SK-N-SH (cell line): ENCODE data around the gene A1CF. TPM values are rescaled to one million over a fixed set of nuclear protein-coding genes. Genes with fewer than 3 reads are reported as not detected.

Source experiments
- CTCF ChIA-PET: fragments of 300-600, 350-600 bp; formaldehyde crosslinking; extraction: SDS; loops from one replicate; lab custom pipeline; 2021; lab: Yijun Ruan, JAX
- POLR2A ChIA-PET: fragments of 350-600 bp; sonication (Branson Sonifier 250); formaldehyde crosslinking; extraction: SDS; loops from one replicate; lab custom pipeline; 2020; ENCODE audit warnings: antibody characterized with exemption, inconsistent platforms; lab: Yijun Ruan, JAX
- DNase-seq: peaks from one replicate; pipeline ENCODE4 v3.0.0; 2012
- H2AFZ ChIP-seq: fragments of 200-600 bp; sonication (generic); 2 replicates; pipeline ENCODE4 v1.8.1; 2016; ENCODE audit warnings: antibody characterized with exemption, mild to moderate bottlenecking, low read depth
- H3F3A ChIP-seq: fragments of 200-600 bp; sonication (generic); replicated peaks from 2 replicates; pipeline ENCODE3; 2016; ENCODE audit warnings: antibody characterized with exemption, mild to moderate bottlenecking; ENCODE audit not compliant: insufficient read depth
- H3K27ac ChIP-seq, 2 experiments: fragments of 200-500 bp in 1 of 2; fragments of 200-600 bp in 1 of 2; sonication (Bioruptor generic) in 1 of 2; sonication (generic), shearing (Covaris generic) in 1 of 2; 2 replicates each; pipeline versions ENCODE4 v1.5.1 to v1.6.1; 2014 to 2016; ENCODE audit warnings: low read depth in 2 of 2, inconsistent platforms in 1 of 2, low read length in 1 of 2, mild to moderate bottlenecking in 1 of 2, mixed read lengths in 1 of 2
- H3K27me3 ChIP-seq: fragments of 200-600 bp; sonication (generic), shearing (Covaris generic); 2 replicates; pipeline ENCODE4 v1.6.1; 2016; ENCODE audit warnings: mixed run types; ENCODE audit not compliant: insufficient read depth
- H3K36me3 ChIP-seq, 2 experiments: fragments of 200-500 bp in 1 of 2; fragments of 200-600 bp in 1 of 2; sonication (Bioruptor generic) in 1 of 2; sonication (generic) in 1 of 2; replicated peaks in 1 of 2; 2 replicates each; pipeline versions ENCODE3 to v1.5.1; 2014 to 2016; ENCODE audit warnings: low read length in 1 of 2, mild to moderate bottlenecking in 1 of 2; ENCODE audit not compliant: insufficient read depth in 2 of 2, control insufficient read depth in 1 of 2
- H3K4me1 ChIP-seq, 2 experiments: fragments of 200-500 bp in 1 of 2; fragments of 200-600 bp in 1 of 2; sonication (Bioruptor generic) in 1 of 2; sonication (generic), shearing (Covaris generic) in 1 of 2; 2 replicates each; pipeline versions ENCODE4 v1.5.1 to v1.6.1; 2014 to 2016; ENCODE audit warnings: low read depth in 1 of 2, low read length in 1 of 2, mixed run types in 1 of 2; ENCODE audit not compliant: insufficient read depth in 2 of 2, control insufficient read depth in 1 of 2
- H3K4me2 ChIP-seq: fragments of 200-600 bp; sonication (generic), shearing (Covaris generic); 2 replicates; pipeline ENCODE4 v1.6.1; 2017; ENCODE audit warnings: mixed run types
- H3K4me3 ChIP-seq, 2 experiments: fragments of 200-500 bp in 1 of 2; fragments of 200-600 bp in 1 of 2; sonication (Bioruptor generic) in 1 of 2; sonication (generic), shearing (Covaris generic) in 1 of 2; 2 replicates each; pipeline versions ENCODE4 v1.5.1 to v1.8.1; 2014 to 2016; ENCODE audit warnings: low read depth in 2 of 2, inconsistent platforms in 1 of 2, low read length in 1 of 2, mild to moderate bottlenecking in 1 of 2, mixed read lengths in 1 of 2, moderate library complexity in 1 of 2
- H3K79me2 ChIP-seq: fragments of 200-600 bp; sonication (generic); 2 replicates; pipeline ENCODE4 v1.8.1; 2017; ENCODE audit warnings: mild to moderate bottlenecking; ENCODE audit not compliant: insufficient read depth
- H3K9ac ChIP-seq: fragments of 200-600 bp; sonication (generic); 2 replicates; pipeline ENCODE4 v1.6.1; 2017; ENCODE audit warnings: mixed run types
- H3K9me2 ChIP-seq: fragments of 200-600 bp; sonication (generic); 2 replicates; pipeline ENCODE4 v1.6.1; 2017; ENCODE audit warnings: mixed run types
- H3K9me3 ChIP-seq: fragments of 200-600 bp; sonication (generic); 2 replicates; pipeline ENCODE4 v1.6.1; 2017; ENCODE audit warnings: mixed run types, mild to moderate bottlenecking, moderate library complexity
- H4K20me1 ChIP-seq: fragments of 200-600 bp; sonication (generic); 2 replicates; pipeline ENCODE4 v1.6.1; 2017; ENCODE audit warnings: mild to moderate bottlenecking, mixed run types; ENCODE audit not compliant: insufficient read depth
- CHD2 ChIP-seq: fragments of 150-350 bp; IDR thresholded peaks from 2 replicates; pipeline ENCODE4 v1.6.1; 2018; ENCODE audit warnings: low read length; ENCODE audit not compliant: partially characterized antibody
- ELF1 ChIP-seq: IDR thresholded peaks from 2 replicates; pipeline ENCODE4 v1.4.0; 2012
- FOSL2 ChIP-seq: IDR thresholded peaks from 2 replicates; pipeline ENCODE4 v1.4.0; 2012; ENCODE audit warnings: low read depth, mild to moderate bottlenecking, moderate library complexity, borderline replicate concordance
- FOXJ3 ChIP-seq: sonication (generic); formaldehyde crosslinking; IDR thresholded peaks from 2 replicates; pipeline ENCODE4 v1.5.1; 2020; ENCODE audit warnings: mild to moderate bottlenecking, missing genetic modification reagents
- FOXM1 ChIP-seq: IDR thresholded peaks from 2 replicates; pipeline ENCODE4 v1.4.0; 2012; ENCODE audit warnings: low read depth, mild to moderate bottlenecking
- GATA2 ChIP-seq: sonication (generic); formaldehyde crosslinking; IDR thresholded peaks from 2 replicates; pipeline ENCODE4 v1.5.0; 2020; ENCODE audit warnings: mild to moderate bottlenecking, missing genetic modification reagents
- MEF2A ChIP-seq: IDR thresholded peaks from 2 replicates; pipeline ENCODE4 v1.4.0; 2012; ENCODE audit warnings: low read depth, borderline replicate concordance
- MXI1 ChIP-seq: IDR thresholded peaks from 2 replicates; pipeline ENCODE4 v1.6.1; 2012; ENCODE audit warnings: mild to moderate bottlenecking, low read depth, low read length, improper control_type of control experiment
- NFIC ChIP-seq: IDR thresholded peaks from 2 replicates; pipeline ENCODE4 v1.4.0; 2012; ENCODE audit warnings: borderline replicate concordance
- NRF1 ChIP-seq: IDR thresholded peaks from 2 replicates; pipeline ENCODE4 v1.6.1; 2012; ENCODE audit warnings: low read depth, mild to moderate bottlenecking, low read length
- POLR2AphosphoS5 ChIP-seq: IDR thresholded peaks from 2 replicates; pipeline ENCODE4 v1.6.1; 2012; ENCODE audit warnings: low read depth, low read length
- RAD21 ChIP-seq: IDR thresholded peaks from 2 replicates; pipeline ENCODE4 v1.6.1; 2012; ENCODE audit warnings: mild to moderate bottlenecking, low read length
- RCOR1 ChIP-seq: fragments of 150-350 bp; IDR thresholded peaks from 2 replicates; pipeline ENCODE4 v1.6.1; 2017; ENCODE audit warnings: antibody characterized with exemption, low read length
- RFX5 ChIP-seq: IDR thresholded peaks from 2 replicates; pipeline ENCODE4 v1.6.1; 2012; ENCODE audit warnings: mild to moderate bottlenecking, improper control_type of control experiment, low read length
- SIN3A ChIP-seq: IDR thresholded peaks from 2 replicates; pipeline ENCODE4 v1.6.1; 2012; ENCODE audit warnings: low read depth, mild to moderate bottlenecking, low read length, moderate library complexity, borderline replicate concordance
- SMC3 ChIP-seq: IDR thresholded peaks from 2 replicates; pipeline ENCODE4 v1.6.1; 2012; ENCODE audit warnings: low read depth, low read length, improper control_type of control experiment
- TCF12 ChIP-seq: IDR thresholded peaks from 2 replicates; pipeline ENCODE4 v1.4.0; 2012
- YY1 ChIP-seq: IDR thresholded peaks from 2 replicates; pipeline ENCODE4 v1.4.0; 2012; ENCODE audit warnings: low read depth, mild to moderate bottlenecking
- WGBS: methylation state at CpG from one replicate; pipeline ENCODE4 v1.1.6; 2017; ENCODE audit warnings: low lambda C conversion rate; 5-methylcytosine and 5-hydroxymethylcytosine counted together
- polyA plus RNA-seq, 3 experiments: library from polyadenylated mRNA; depleted of rRNA; stranded (reverse); fragments of >200 nt; gene quantifications; 2 replicates each; pipeline ENCODE4 v1.2.3, GENCODE V29; 2012
- TF ChIP-seq, protein P1 (sequence below): fragments of 150-350 bp; IDR thresholded peaks from 2 replicates; pipeline ENCODE4 v1.6.1; 2017; ENCODE audit warnings: antibody characterized with exemption, low read length, low read depth, borderline replicate concordance
- TF ChIP-seq, protein P2 (sequence below): IDR thresholded peaks from 2 replicates; pipeline ENCODE4 v1.4.0; 2012; ENCODE audit warnings: low read depth, borderline replicate concordance
- TF ChIP-seq, protein P3 (sequence below): IDR thresholded peaks from 2 replicates; pipeline ENCODE4; 2012
- TF ChIP-seq, protein P4 (sequence below): IDR thresholded peaks from 2 replicates; pipeline ENCODE4 v1.4.0; 2012; ENCODE audit warnings: low read depth

A1CF gene
- polyA plus RNA-seq, 1 of the 3 experiments (the other 2 are of a cell fraction): not detected

- TF ChIP-seq CHD2: no peak
- no peak for TF ChIP-seq MXI1
- TF ChIP-seq RFX5: no peak
- TF ChIP-seq SMC3: no peak
- no peak for TF ChIP-seq FOSL2
- TF ChIP-seq RAD21: no peak
- TF ChIP-seq MEF2A: no peak
- no peak for TF ChIP-seq YY1
- no peak for TF ChIP-seq RCOR1
- no peak for TF ChIP-seq GATA2 (CRISPR knock-in tag)
- TF ChIP-seq FOXM1: no peak
- TF ChIP-seq, protein P1, sequence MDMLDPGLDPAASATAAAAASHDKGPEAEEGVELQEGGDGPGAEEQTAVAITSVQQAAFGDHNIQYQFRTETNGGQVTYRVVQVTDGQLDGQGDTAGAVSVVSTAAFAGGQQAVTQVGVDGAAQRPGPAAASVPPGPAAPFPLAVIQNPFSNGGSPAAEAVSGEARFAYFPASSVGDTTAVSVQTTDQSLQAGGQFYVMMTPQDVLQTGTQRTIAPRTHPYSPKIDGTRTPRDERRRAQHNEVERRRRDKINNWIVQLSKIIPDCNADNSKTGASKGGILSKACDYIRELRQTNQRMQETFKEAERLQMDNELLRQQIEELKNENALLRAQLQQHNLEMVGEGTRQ: no peak
- TF ChIP-seq FOXJ3 (CRISPR knock-in tag): no peak
- TF ChIP-seq, protein P2, sequence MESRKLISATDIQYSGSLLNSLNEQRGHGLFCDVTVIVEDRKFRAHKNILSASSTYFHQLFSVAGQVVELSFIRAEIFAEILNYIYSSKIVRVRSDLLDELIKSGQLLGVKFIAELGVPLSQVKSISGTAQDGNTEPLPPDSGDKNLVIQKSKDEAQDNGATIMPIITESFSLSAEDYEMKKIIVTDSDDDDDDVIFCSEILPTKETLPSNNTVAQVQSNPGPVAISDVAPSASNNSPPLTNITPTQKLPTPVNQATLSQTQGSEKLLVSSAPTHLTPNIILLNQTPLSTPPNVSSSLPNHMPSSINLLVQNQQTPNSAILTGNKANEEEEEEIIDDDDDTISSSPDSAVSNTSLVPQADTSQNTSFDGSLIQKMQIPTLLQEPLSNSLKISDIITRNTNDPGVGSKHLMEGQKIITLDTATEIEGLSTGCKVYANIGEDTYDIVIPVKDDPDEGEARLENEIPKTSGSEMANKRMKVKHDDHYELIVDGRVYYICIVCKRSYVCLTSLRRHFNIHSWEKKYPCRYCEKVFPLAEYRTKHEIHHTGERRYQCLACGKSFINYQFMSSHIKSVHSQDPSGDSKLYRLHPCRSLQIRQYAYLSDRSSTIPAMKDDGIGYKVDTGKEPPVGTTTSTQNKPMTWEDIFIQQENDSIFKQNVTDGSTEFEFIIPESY: no peak
- no peak for TF ChIP-seq POLR2AphosphoS5
- TF ChIP-seq ELF1: no peak
- TF ChIP-seq SIN3A: no peak
Observed at GRCh38 chr10:50884302-50884701, 1.1 kb downstream of the A1CF start.

GRCh38 chr10:50883629-50884028, 1.8 kb downstream of the A1CF start:
- POLR2A ChIA-PET: no interaction called here
- Histone ChIP-seq H4K20me1 (no peaks in the 10 kb centered on the region), H3K79me2 (no peaks in the 10 kb centered on the region), H3K27ac (no peak overlapping the region), H3K9me2 (no peaks in the 10 kb centered on the region), H3K36me3 (no peaks in the 10 kb centered on the region), H2AFZ (no peak overlapping the region), H3K27me3 (no peaks in the 10 kb centered on the region), H3K9me3 (no peaks in the 10 kb centered on the region), H3K4me3 (no peak overlapping the region), H3F3A (no peaks in the 10 kb centered on the region), H3K4me2 (no peak overlapping the region), H3K9ac (no peak overlapping the region), H3K4me1 (peaks cover 0 to 2% of the 10 kb centered on the region in 2 experiments; a peak in 1 of 4 replicates)
- no peak for DNase-seq
- TF ChIP-seq NFIC: no peak
- no peak for TF ChIP-seq RAD21
- no peak for TF ChIP-seq SIN3A
- no peak for TF ChIP-seq TCF12
- TF ChIP-seq, protein P3, sequence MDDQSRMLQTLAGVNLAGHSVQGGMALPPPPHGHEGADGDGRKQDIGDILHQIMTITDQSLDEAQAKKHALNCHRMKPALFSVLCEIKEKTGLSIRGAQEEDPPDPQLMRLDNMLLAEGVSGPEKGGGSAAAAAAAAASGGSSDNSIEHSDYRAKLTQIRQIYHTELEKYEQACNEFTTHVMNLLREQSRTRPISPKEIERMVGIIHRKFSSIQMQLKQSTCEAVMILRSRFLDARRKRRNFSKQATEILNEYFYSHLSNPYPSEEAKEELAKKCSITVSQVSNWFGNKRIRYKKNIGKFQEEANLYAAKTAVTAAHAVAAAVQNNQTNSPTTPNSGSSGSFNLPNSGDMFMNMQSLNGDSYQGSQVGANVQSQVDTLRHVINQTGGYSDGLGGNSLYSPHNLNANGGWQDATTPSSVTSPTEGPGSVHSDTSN: no peak
- TF ChIP-seq, protein P4, sequence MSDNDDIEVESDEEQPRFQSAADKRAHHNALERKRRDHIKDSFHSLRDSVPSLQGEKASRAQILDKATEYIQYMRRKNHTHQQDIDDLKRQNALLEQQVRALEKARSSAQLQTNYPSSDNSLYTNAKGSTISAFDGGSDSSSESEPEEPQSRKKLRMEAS: no peak
- TF ChIP-seq NRF1: no peak
- 72% methylated on average over 5 of the region's 5 CpGs for WGBS
- CTCF ChIA-PET: no interaction called here

More at GRCh38 chr10:50884302-50884701, 1.1 kb downstream of the A1CF start:
- Histone ChIP-seq H3K4me2 (no peak overlapping the region), H3K4me3 (no peak overlapping the region), H3K9me2 (no peaks in the 10 kb centered on the region), H3F3A (no peaks in the 10 kb centered on the region), H2AFZ (no peak overlapping the region), H4K20me1 (no peaks in the 10 kb centered on the region), H3K36me3 (no peaks in the 10 kb centered on the region), H3K79me2 (no peaks in the 10 kb centered on the region), H3K9ac (no peak overlapping the region), H3K27ac (no peak overlapping the region), H3K27me3 (0 out of 2 replicates have a peak, but pooled peaks cover 5% of the 10 kb centered on the region), H3K4me1 (peaks cover 0 to 2% of the 10 kb centered on the region in 2 experiments; a peak in 1 of 4 replicates), H3K9me3 (no peaks in the 10 kb centered on the region)
- POLR2A ChIA-PET: no interaction called here
- CTCF ChIA-PET: no interaction called here
- DNase-seq: no peak
- WGBS: 28% methylated on average over 3 of the region's 3 CpGs
